Activated naive CD4-positive, alpha-beta T cell treated with anti-CD3 and anti-CD28 coated beads, Interleukin-2, amount 10 ng/mL, durations not matched to agents 7 days and 5 days (primary cell): Measurements from ENCODE around the gene PHC3.
"Not testable (repeated sequence)": the region's sequence is repeated elsewhere in the genome, so short reads cannot be mapped to it uniquely, and the experiment has no call there.

ENCODE experiments used
- CTCF ChIA-PET: fragments of 350-600 bp; sonication (Branson Sonifier 250); formaldehyde crosslinking; loops from one replicate; lab custom pipeline; 2021; ENCODE audit warnings: antibody characterized with exemption; lab: Charles Lee
- DNase-seq: peaks from one replicate; pipeline ENCODE4 v3.0.0-alpha.2; 2020
- H3K27ac Mint-ChIP-seq: one replicate; pipeline ENCODE4 v1.8.0; 2021; ENCODE audit warnings: mild to moderate bottlenecking, moderate library complexity, mixed read lengths
- H3K27me3 Mint-ChIP-seq: one replicate; pipeline ENCODE4 v1.8.0; 2021; ENCODE audit warnings: mild to moderate bottlenecking, mixed read lengths
- H3K36me3 Mint-ChIP-seq: one replicate; pipeline ENCODE4 v1.8.0; 2021; ENCODE audit warnings: mixed read lengths
- H3K4me1 Mint-ChIP-seq: one replicate; pipeline ENCODE4 v1.8.0; 2021; ENCODE audit warnings: mixed read lengths
- H3K4me3 Mint-ChIP-seq: one replicate; pipeline ENCODE4 v1.8.0; 2021; ENCODE audit warnings: mild to moderate bottlenecking, moderate library complexity, mixed read lengths
- H3K9me3 Mint-ChIP-seq: one replicate; pipeline ENCODE4 v1.8.0; 2021; ENCODE audit warnings: mixed read lengths

The PHC3 gene

GRCh38 chr3:170180908-170181885 lies at the start of gene PHC3:
Gene PHC3 (minus strand): TSS chr3:170181733. CDS start chr3:170181715, 18 bp downstream.
- DNase-seq = peak; percentile 92
- no peaks in the 10 kb centered on the region for H3K9me3 Mint-ChIP-seq
- H3K4me3 Mint-ChIP-seq = peak within 1 kb of the TSS; percentile 99
- peaks cover 31% of the 10 kb centered on the region for H3K4me1 Mint-ChIP-seq
- peaks cover 23% of the 10 kb centered on the region for H3K36me3 Mint-ChIP-seq
- CTCF ChIA-PET = interaction anchor here (0.5 to 1.4 kb wide), 4 partner anchors 8 to 314 kb away, joined by 3 read pairs; no protein-coding TSS in a partner anchor
- no peaks in the 10 kb centered on the region for H3K27me3 Mint-ChIP-seq
- H3K27ac Mint-ChIP-seq = peak within 1 kb of the TSS; percentile 100

- Mint-ChIP-seq H3K9me3 (no peaks in the 10 kb centered on the region), H3K4me3 (no peak overlapping the region), H3K4me1 (peaks cover 15% of the 10 kb centered on the region), H3K36me3 (no peaks in the 10 kb centered on the region), H3K27ac (no peak overlapping the region), H3K27me3 (no peaks in the 10 kb centered on the region)
- CTCF ChIA-PET = no interaction called here
- no peak for DNase-seq
Observed at GRCh38 chr3:170228093-170228766, 46.7 kb upstream of the PHC3 start.

DNA sequence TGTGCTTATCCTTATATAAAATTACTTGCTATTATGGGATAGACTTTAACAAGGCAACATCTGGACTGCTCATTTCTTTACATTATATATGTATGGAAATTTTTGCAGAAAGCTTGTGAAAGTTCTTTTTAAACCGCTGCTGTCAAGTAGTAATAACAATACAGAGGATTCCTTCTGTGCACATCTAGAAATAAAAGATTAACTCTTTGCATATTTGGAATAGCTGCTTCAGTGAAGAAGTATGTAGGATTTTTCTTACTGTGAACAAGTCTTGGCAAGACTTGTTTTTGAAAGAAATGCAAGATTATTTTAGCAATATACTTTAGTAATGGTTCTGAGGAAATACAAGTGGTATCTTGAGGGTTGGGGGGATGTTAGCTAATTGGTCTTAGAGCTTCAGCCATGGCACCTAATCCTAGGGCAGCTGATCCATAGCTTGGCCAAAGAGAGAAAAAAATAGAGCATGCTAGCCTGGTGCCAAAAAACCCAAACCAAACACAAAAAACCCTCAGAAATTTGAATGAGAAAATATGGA lies 45.0 kb upstream of the PHC3 start:
- Mint-ChIP-seq H3K4me1 (peaks cover 25% of the 10 kb centered on the region), H3K9me3 (no peaks in the 10 kb centered on the region), H3K27me3 (no peaks in the 10 kb centered on the region), H3K36me3 (no peaks in the 10 kb centered on the region), H3K4me3 (no peak overlapping the region), H3K27ac (no peak overlapping the region)
- CTCF ChIA-PET = no interaction called here
- DNase-seq = no peak

GRCh38 chr3:170225166-170225565 lies 43.6 kb upstream of the PHC3 start:
- H3K4me3 Mint-ChIP-seq = no peak overlapping the region
- peaks cover 31% of the 10 kb centered on the region for H3K4me1 Mint-ChIP-seq
- H3K27ac Mint-ChIP-seq = no peak overlapping the region

DNA sequence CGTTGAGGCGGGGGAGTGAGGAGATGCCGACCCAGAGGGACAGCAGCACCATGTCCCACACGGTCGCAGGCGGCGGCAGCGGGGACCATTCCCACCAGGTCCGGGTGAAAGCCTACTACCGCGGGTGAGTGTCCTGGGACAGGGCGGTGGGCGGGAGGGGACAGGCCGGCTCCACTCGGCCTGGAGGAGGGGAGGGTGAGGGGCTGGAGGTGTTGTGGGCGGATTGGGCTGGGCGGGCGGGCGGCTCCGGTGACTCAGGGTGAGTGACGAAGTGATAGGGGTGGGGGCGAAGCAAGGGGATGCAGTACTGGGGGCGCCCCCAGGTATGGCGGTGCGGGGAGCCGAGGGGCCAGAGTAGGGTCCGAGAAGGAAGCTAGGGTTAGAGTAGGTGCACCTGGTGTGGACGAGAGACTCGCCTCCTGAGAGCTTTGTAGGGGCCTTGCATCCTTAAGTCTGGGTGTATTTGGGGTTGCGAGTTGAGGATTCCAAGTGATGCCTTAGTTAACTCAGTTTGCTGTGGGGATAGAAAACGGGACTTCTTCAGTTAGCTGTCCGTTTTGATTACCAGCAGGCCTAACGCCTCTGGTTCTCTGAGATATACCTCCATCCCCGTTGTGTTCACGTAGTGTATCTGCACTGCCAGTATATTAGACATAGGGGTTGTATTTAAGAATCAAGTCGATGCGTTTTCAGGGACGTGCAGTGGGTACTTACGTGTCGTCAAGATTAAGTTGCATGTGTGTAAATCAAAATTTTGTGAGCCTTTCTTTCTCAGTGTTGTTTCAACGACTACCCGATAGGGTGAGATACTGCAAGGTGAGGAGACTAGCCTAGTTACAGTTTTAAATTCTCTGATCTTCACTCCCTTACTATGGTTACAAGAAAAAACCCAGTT lies 41.4 kb upstream of the PHC3 start:
- Mint-ChIP-seq H3K27ac (peak overlapping the region; percentile 80), H3K4me1 (peaks cover 31% of the 10 kb centered on the region), H3K27me3 (peaks cover 8% of the 10 kb centered on the region), H3K36me3 (no peaks in the 10 kb centered on the region), H3K4me3 (peak overlapping the region; percentile 86), H3K9me3 (no peaks in the 10 kb centered on the region)
- CTCF ChIA-PET = interaction anchor here (1.5 kb wide), 1 partner anchor 34 kb away, joined by 3 read pairs; no protein-coding TSS in a partner anchor
- DNase-seq = peak; percentile 56

More at GRCh38 chr3:170225166-170225565, 43.6 kb upstream of the PHC3 start:
- CTCF ChIA-PET = no interaction called here
- no peaks in the 10 kb centered on the region for H3K9me3 Mint-ChIP-seq
- no peaks in the 10 kb centered on the region for H3K36me3 Mint-ChIP-seq
- H3K27me3 Mint-ChIP-seq = no peaks in the 10 kb centered on the region
- DNase-seq = no peak

DNA sequence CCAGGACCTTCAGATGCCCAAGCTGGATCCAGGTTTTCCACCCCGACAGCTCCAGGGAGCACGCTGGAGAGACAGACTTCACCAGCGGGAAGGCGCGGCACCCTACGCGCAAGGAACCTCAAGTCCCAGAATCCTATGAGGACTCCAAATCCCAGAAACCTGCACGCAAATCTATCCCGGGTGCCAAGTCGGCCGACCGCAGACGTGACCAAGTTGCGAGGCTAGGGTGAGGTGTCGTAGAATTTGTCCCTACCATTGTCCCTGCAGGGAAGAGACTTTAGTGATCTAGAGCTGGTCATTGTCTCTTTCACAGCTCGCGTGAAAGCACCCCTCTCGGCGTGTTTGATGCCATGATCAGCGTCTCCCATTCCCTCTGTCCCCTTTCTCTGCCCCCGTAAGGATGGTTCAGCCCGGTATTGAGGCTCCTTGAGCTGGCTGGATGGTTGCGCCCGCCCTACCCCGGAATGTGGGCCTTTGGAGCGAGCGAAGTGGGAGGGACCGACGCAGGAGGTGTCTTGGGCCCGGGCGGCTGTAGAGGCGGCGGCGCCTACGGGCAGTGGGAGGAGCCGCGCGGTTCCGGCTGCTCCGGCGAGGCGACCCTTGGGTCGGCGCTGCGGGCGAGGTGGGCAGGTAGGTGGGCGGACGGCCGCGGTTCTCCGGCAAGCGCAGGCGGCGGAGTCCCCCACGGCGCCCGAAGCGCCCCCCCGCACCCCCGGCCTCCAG lies 40.6 kb upstream of the PHC3 start, which contains the start of gene PRKCI:
PRKCI (plus strand) TSS at position 501 of the 723 bp plus-strand sequence. CDS start 246 bp downstream, outside the sequence.
- Mint-ChIP-seq H3K9me3 (no peaks in the 10 kb centered on the region), H3K36me3 (no peaks in the 10 kb centered on the region), H3K4me1 (peaks cover 31% of the 10 kb centered on the region), H3K27me3 (peaks cover 8% of the 10 kb centered on the region), H3K27ac (peak within 1 kb of the TSS; percentile 84), H3K4me3 (peak within 1 kb of the TSS; percentile 86)
- CTCF ChIA-PET = interaction anchor here (1.5 kb wide), 1 partner anchor 33 kb away, joined by 3 read pairs; no protein-coding TSS in a partner anchor
- DNase-seq = peak; percentile 95

- CTCF ChIA-PET = interaction anchor here (0.6 kb wide), 1 partner anchor 135 kb away, joined by 5 read pairs; no protein-coding TSS in a partner anchor
- Mint-ChIP-seq H3K27me3 (peaks cover 8% of the 10 kb centered on the region), H3K4me3 (peak overlapping the region; percentile 57), H3K36me3 (no peaks in the 10 kb centered on the region), H3K27ac (no peak overlapping the region), H3K4me1 (peaks cover 31% of the 10 kb centered on the region), H3K9me3 (no peaks in the 10 kb centered on the region)
- no peak for DNase-seq
Observed at GRCh38 chr3:170220871-170221270, 39.3 kb upstream of the PHC3 start.

DNA sequence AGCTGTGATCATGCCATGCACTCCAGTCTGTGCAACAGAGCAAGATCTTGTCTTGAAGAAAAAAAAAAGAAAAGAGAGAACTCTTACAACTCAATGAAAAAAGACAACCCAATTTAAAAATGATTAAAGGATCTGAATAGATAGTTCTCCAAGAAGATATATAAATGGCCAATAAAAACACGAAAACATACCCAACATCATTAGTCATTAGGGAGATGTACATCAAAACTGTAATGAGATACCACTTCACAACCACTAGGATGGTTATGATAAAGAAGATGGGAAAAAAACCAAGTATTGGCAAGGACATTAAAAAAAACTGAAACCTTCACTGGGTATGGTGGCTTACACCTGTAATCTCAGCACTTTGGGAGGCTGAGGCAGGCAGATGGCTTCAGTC lies 38.3 kb upstream of the PHC3 start:
- Mint-ChIP-seq H3K27ac (no peak overlapping the region), H3K36me3 (no peaks in the 10 kb centered on the region), H3K27me3 (peaks cover 8% of the 10 kb centered on the region), H3K4me3 (no peak overlapping the region), H3K4me1 (peaks cover 26% of the 10 kb centered on the region), H3K9me3 (no peaks in the 10 kb centered on the region)
- no peak for DNase-seq
- CTCF ChIA-PET = no interaction called here

DNA sequence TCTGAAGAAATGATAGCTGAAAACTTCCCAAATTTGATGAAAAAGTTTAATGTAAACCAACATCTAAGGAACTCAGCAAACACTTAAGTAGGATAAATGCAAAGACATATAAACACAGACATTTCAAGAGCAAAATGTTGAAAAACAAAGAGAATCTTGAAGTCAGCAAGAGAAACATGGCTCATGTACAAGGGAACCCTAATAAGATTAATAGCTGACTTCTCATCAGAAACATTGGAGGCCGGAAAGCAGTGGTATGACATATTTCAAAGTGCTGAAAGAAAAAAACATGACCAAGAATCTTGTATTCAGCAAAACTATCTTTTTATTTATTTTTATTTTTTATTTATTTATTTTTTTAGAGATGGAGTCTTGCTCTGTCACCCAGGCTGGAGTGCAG lies 30.1 kb upstream of the PHC3 start:
- Mint-ChIP-seq H3K9me3 (peaks cover 2% of the 10 kb centered on the region), H3K36me3 (peaks cover 1% of the 10 kb centered on the region), H3K4me3 (no peak overlapping the region), H3K27ac (no peak overlapping the region), H3K4me1 (no peaks in the 10 kb centered on the region), H3K27me3 (peaks cover 5% of the 10 kb centered on the region)
- CTCF ChIA-PET = no interaction called here
- no peak for DNase-seq

- no peak overlapping the region for H3K4me3 Mint-ChIP-seq
- peaks cover 1% of the 10 kb centered on the region for H3K36me3 Mint-ChIP-seq
- H3K27ac Mint-ChIP-seq = no peak overlapping the region
- no peaks in the 10 kb centered on the region for H3K4me1 Mint-ChIP-seq
- CTCF ChIA-PET = no interaction called here
- H3K9me3 Mint-ChIP-seq = peaks cover 2% of the 10 kb centered on the region
- DNase-seq = no peak
- peaks cover 15% of the 10 kb centered on the region for H3K27me3 Mint-ChIP-seq
Observed at GRCh38 chr3:170207717-170208116, 26.2 kb upstream of the PHC3 start.

DNA sequence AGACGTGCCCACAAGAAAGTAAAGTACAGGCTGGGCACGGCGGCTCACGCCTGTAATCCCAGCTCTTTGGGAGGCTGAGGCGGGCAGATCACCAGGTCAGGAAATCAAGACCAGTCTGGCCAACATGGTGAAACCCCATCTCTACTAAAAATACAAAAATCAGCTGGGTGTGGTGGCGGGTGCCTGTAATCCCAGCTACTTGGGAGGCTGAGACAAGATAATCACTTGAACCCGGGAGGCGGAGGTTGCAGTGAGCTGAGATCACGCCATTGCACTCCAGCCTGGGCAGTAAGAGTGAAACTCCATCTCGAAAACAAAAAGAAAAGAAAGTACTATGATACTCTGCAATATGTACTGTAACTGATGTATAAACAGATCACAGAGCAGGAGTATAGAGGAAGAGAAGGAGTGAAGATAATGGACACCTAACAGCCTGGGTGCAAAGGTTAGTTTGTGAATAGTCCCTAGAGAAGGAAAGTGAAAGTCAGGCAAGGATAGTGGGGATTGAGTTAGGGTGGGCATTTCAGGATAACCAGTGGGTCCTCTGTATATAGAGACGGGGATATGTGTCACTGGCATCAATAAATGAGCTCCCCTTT lies 24.7 kb upstream of the PHC3 start:
- H3K4me3 Mint-ChIP-seq, H3K27ac Mint-ChIP-seq: not testable (repeated sequence)
- H3K27me3 Mint-ChIP-seq = peaks cover 22% of the 10 kb centered on the region

GRCh38 chr3:170205302-170205701 lies 23.8 kb upstream of the PHC3 start:
- no peak for DNase-seq
- no peaks in the 10 kb centered on the region for H3K9me3 Mint-ChIP-seq
- CTCF ChIA-PET = no interaction called here
- no peak overlapping the region for H3K27ac Mint-ChIP-seq
- no peak overlapping the region for H3K4me3 Mint-ChIP-seq
- peaks cover 21% of the 10 kb centered on the region for H3K27me3 Mint-ChIP-seq
- H3K36me3 Mint-ChIP-seq = peaks cover 1% of the 10 kb centered on the region
- no peaks in the 10 kb centered on the region for H3K4me1 Mint-ChIP-seq

More for the DNA sequence above, 24.7 kb upstream of the PHC3 start:
- H3K9me3 Mint-ChIP-seq, CTCF ChIA-PET, H3K4me1 Mint-ChIP-seq, DNase-seq, H3K36me3 Mint-ChIP-seq: not testable (repeated sequence)
